Esophagus squamous epithelium (tissue), 4 donors: ENCODE data around the gene USP9X.

Experiments used
- POLR2A ChIP-seq, 4 donors: fragments of 450-650 bp; IDR thresholded peaks; one replicate each; pipeline ENCODE4 v1.6.1; 2017; ENCODE audit warnings: antibody characterized with exemption in 4 of 4, mild to moderate bottlenecking in 4 of 4, moderate library complexity in 3 of 4
- TF ChIP-seq, protein P1 (sequence below), 6 experiments: fragments of 450-650 bp in 4 of 6; fragments of 200-600 bp in 2 of 6; sonication (generic) in 2 of 6; IDR thresholded peaks; one replicate each; pipeline ENCODE4 v1.5.1; 2016 to 2019; ENCODE audit warnings: antibody characterized with exemption in 6 of 6, mild to moderate bottlenecking in 4 of 6, moderate library complexity in 4 of 6

DNA sequence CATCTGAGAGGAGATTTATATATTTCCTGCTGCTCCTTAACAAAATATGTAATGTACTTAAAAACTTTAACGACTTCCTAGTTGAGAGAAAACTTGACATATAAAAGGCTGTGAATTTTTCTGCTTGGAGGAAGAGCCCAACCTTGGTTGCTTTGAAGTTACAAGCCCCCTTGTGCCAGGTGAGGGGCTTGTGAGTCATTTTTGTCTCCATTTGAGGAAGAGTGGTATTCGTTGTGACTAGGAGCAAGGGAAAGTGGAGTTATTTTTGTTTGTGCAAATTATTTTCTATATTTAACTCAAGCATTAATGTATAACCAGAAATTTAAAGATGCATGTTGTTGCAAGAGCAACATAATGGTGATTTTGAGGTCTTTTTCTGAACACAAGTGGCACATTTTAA lies 149.7 kb downstream of the USP9X start:
- TF ChIP-seq, protein P1, sequence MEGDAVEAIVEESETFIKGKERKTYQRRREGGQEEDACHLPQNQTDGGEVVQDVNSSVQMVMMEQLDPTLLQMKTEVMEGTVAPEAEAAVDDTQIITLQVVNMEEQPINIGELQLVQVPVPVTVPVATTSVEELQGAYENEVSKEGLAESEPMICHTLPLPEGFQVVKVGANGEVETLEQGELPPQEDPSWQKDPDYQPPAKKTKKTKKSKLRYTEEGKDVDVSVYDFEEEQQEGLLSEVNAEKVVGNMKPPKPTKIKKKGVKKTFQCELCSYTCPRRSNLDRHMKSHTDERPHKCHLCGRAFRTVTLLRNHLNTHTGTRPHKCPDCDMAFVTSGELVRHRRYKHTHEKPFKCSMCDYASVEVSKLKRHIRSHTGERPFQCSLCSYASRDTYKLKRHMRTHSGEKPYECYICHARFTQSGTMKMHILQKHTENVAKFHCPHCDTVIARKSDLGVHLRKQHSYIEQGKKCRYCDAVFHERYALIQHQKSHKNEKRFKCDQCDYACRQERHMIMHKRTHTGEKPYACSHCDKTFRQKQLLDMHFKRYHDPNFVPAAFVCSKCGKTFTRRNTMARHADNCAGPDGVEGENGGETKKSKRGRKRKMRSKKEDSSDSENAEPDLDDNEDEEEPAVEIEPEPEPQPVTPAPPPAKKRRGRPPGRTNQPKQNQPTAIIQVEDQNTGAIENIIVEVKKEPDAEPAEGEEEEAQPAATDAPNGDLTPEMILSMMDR (IDR thresholded peaks at IDR 0.05): no peak
- TF ChIP-seq POLR2A (IDR thresholded peaks at IDR 0.05): no peak
